Lung (tissue), 12 donors: ENCODE measurements around the gene KCNMA1. TPM values are rescaled to one million over a fixed set of nuclear protein-coding genes. Genes with fewer than 3 reads are reported as not detected.

Experiments used
- ATAC-seq: fragments of 200-7000 bp; cut with Tn5 transposase; one replicate; pipeline ENCODE4 v1.9.1; 2020; ENCODE audit warnings: moderate number of reproducible peaks; ENCODE audit not compliant: insufficient read depth, low FRiP score
- DNase-seq, 3 donors: peaks; one replicate each; pipeline ENCODE4 v3.0.0-alpha.2; 2013 to 2017
- H3K27ac ChIP-seq, 2 donors: one replicate each; pipeline ENCODE4 v1.5.1; 2013; ENCODE audit warnings: mild to moderate bottlenecking in 2 of 2, moderate library complexity in 2 of 2, control low read depth in 1 of 2, inconsistent platforms in 1 of 2, low read depth in 1 of 2, low read length in 1 of 2
- H3K27me3 ChIP-seq, 3 donors: one replicate each; pipeline ENCODE4 v1.5.1; 2013; ENCODE audit warnings: low read length in 2 of 3; ENCODE audit not compliant: control insufficient read depth in 3 of 3, insufficient read depth in 3 of 3
- H3K36me3 ChIP-seq, 4 donors: one replicate each; pipeline ENCODE4 v1.5.1; 2013; ENCODE audit warnings: low read length in 4 of 4, mild to moderate bottlenecking in 1 of 4, moderate library complexity in 1 of 4; ENCODE audit not compliant: control insufficient read depth in 4 of 4, insufficient read depth in 4 of 4
- H3K4me1 ChIP-seq, 5 donors: one replicate each; pipeline ENCODE4 v1.5.1; 2013; ENCODE audit warnings: low read length in 5 of 5, mild to moderate bottlenecking in 2 of 5, moderate library complexity in 1 of 5; ENCODE audit not compliant: control insufficient read depth in 5 of 5, insufficient read depth in 5 of 5
- H3K4me3 ChIP-seq: one replicate; pipeline ENCODE4 v1.5.1; 2013; ENCODE audit warnings: mild to moderate bottlenecking, control low read depth, moderate library complexity
- H3K9ac ChIP-seq, 2 donors: one replicate each; pipeline ENCODE4 v1.5.1; 2013; ENCODE audit warnings: low read length in 2 of 2, control low read depth in 1 of 2; ENCODE audit not compliant: insufficient read depth in 1 of 2
- H3K9me3 ChIP-seq, 4 donors: one replicate each; pipeline ENCODE4 v1.5.1; 2013; ENCODE audit warnings: low read length in 3 of 4, mild to moderate bottlenecking in 1 of 4, moderate library complexity in 1 of 4; ENCODE audit not compliant: control insufficient read depth in 4 of 4, insufficient read depth in 3 of 4
- CTCF ChIP-seq: IDR thresholded peaks from 2 replicates; pipeline ENCODE4 v1.5.1; 2012; ENCODE audit warnings: mild to moderate bottlenecking; ENCODE audit errors: control extremely low read depth, extremely low read depth
- WGBS, 2 donors: extraction: QIAGEN DNeasy Blood & Tissue Kit; methylation state at CpG; one replicate each; pipeline ENCODE4 v1.1.7; 2013; 5-methylcytosine and 5-hydroxymethylcytosine counted together
- polyA plus RNA-seq, 2 donors: library from polyadenylated mRNA; stranded (reverse); fragments of 200-250 nt; gene quantifications; one replicate each; pipeline ENCODE4 v1.2.1, GENCODE V29; 2013
- total RNA-seq, 2 donors: library from RNA; depleted of rRNA in 1 of 2; stranded (reverse); fragments of >200 nt in 1 of 2; gene quantifications; one replicate each; pipeline ENCODE4 v1.2.1, GENCODE V29; 2014 to 2021
- donor health status: control.
- donor health status: control.
- donor health status: Bipolar disorder and iron deficiency.
- donor health status: healthy.
- donor health status: DM: yes; HTN: yes; CAD: no.

KCNMA1 gene
- total and polyA plus RNA-seq, 4 donors = 3.8 to 13.0 (median 5.5) TPM

GRCh38 chr10:77631241-77631640 lies 6.4 kb downstream of the KCNMA1 start:
- 86 to 91% methylated on average over 7 of the region's 7 CpGs for WGBS, 2 donors
- Histone ChIP-seq H3K9me3 (peaks cover 0 to 2% (median 0%) of the 10 kb centered on the region in 4 donors), H3K4me3 (no peak overlapping the region), H3K36me3 (no peaks in the 10 kb centered on the region), H3K27me3 (peaks cover 5 to 40% (median 35%) of the 10 kb centered on the region in 3 donors), H3K27ac (no peak overlapping the region), H3K4me1 (peaks cover 0 to 1% (median 0%) of the 10 kb centered on the region in 5 donors), H3K9ac (no peak overlapping the region)
- no peak for DNase-seq
- no peak for ATAC-seq
- no peak for TF ChIP-seq CTCF

DNA sequence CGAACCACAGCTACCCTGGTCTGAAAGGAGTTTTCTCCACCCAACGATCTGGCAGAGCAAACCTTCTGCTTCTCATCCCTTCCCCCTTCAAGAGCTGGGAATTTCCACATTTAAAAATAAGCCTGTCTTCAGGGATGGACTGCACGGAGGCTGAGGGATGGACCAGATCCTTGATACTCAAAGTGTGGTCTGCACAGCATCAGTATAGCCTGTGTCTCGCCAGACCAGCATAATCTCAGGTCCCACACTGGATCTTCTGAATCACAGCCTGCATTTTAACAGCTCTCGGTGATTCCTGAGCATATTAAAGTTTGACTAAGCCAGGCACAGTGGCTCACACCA lies 7.1 kb downstream of the KCNMA1 start:
- no peak for DNase-seq
- TF ChIP-seq CTCF = no peak
- Histone ChIP-seq H3K27ac (no peak overlapping the region), H3K4me1 (no peaks in the 10 kb centered on the region), H3K27me3 (peaks cover 0 to 32% (median 28%) of the 10 kb centered on the region in 3 donors), H3K4me3 (no peak overlapping the region), H3K36me3 (no peaks in the 10 kb centered on the region), H3K9ac (no peak overlapping the region), H3K9me3 (peaks cover 0 to 2% (median 0%) of the 10 kb centered on the region in 4 donors)
- 86 to 96% methylated on average over 5 of the region's 5 CpGs for WGBS, 2 donors
- ATAC-seq = no peak

- H3K27me3 ChIP-seq = peaks cover 0 to 27% (median 22%) of the 10 kb centered on the region in 3 donors
- TF ChIP-seq CTCF = no peak
- no peak overlapping the region for H3K4me3 ChIP-seq
- no peak overlapping the region for H3K9ac ChIP-seq
- WGBS, 2 donors = 73 to 88% methylated on average over 11 of the region's 11 CpGs
- no peaks in the 10 kb centered on the region for H3K4me1 ChIP-seq
- DNase-seq = no peak
- H3K27ac ChIP-seq = no peak overlapping the region
- no peaks in the 10 kb centered on the region for H3K36me3 ChIP-seq
- H3K9me3 ChIP-seq = peaks cover 0 to 2% (median 0%) of the 10 kb centered on the region in 4 donors
- ATAC-seq = no peak
Observed at GRCh38 chr10:77629775-77630506, 7.7 kb downstream of the KCNMA1 start.
